Right lobe of liver (tissue), 4 donors: ENCODE data around the gene PHYKPL.

Experiments used
- POLR2A ChIP-seq: fragments of 450-650 bp; IDR thresholded peaks from one replicate; pipeline ENCODE4 v1.6.1; 2017; ENCODE audit warnings: antibody characterized with exemption, mild to moderate bottlenecking
- TF ChIP-seq, protein P1 (sequence below), 4 donors: fragments of 200-600 bp in 3 of 4; fragments of 450-650 bp in 1 of 4; IDR thresholded peaks; one replicate each; pipeline versions ENCODE4 v1.5.1 to v1.8.0; 2016 to 2022; ENCODE audit warnings: antibody characterized with exemption in 4 of 4, mild to moderate bottlenecking in 2 of 4
- donor health status: DM: no; HTN: no; CAD: no.
- donor health status: DM: no; HTN: no; CAD: no.
- donor health status: DM: no; HTN: yes; CAD: no.

DNA sequence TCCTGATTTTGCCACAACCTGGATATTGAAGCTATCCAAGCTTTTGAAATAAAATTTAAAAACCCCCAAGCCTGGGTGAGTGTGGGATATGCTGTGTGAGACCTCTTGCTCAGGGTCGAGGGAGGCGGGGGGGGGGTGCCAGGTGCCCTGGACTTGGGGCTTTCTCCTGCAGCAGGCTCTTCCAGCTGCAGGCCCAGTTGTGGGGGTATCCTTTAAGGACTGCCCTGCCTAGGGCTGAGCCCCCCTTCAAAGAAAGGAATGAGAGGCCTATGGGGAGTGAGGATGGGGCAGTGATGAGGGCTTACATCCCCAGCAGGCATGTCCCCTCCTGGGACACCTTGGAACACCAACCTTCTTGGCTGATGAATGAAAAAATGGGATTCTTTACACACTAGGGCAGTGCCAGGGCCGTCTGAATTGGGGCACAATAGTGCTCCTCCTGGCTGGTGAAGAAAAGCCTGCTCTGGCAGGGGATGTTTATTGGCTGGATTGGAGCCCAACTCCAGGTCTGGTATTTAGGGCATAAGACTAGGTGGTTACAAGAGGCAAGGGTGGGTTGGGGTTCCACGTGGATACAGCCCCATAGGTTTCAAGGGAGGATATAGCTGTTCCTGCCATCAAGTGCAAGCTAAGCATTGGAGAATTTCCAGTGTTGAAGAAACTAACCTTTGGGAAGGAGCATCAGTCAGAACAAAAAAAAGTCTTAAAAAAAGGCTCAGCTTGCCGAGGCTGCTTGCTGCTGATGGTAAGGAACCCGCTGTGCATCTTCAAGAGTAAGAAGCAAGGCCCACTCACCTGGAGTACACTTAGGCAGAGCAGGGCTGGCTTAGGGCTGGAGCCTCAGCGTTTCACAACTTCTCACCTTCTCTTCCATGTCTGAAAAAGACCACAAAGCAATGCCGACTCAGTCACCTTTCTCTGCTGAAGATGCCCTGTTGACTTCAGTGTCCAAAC is 21.2 kb downstream of the PHYKPL start:
- TF ChIP-seq, protein P1, sequence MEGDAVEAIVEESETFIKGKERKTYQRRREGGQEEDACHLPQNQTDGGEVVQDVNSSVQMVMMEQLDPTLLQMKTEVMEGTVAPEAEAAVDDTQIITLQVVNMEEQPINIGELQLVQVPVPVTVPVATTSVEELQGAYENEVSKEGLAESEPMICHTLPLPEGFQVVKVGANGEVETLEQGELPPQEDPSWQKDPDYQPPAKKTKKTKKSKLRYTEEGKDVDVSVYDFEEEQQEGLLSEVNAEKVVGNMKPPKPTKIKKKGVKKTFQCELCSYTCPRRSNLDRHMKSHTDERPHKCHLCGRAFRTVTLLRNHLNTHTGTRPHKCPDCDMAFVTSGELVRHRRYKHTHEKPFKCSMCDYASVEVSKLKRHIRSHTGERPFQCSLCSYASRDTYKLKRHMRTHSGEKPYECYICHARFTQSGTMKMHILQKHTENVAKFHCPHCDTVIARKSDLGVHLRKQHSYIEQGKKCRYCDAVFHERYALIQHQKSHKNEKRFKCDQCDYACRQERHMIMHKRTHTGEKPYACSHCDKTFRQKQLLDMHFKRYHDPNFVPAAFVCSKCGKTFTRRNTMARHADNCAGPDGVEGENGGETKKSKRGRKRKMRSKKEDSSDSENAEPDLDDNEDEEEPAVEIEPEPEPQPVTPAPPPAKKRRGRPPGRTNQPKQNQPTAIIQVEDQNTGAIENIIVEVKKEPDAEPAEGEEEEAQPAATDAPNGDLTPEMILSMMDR (IDR thresholded peaks at IDR 0.05), result no peak
- TF ChIP-seq POLR2A, result no peak
